Stimulated activated CD8-positive, alpha-beta memory T cell treated with anti-CD3 and anti-CD28 coated beads, Interleukin-7, amount 100 ng/mL, for 24 hours (primary cell): ENCODE measurements around the gene DLG2.
"Not testable (repeated sequence)": the region's sequence is repeated elsewhere in the genome, so short reads cannot be mapped to it uniquely, and the experiment has no call there.

Source experiments
- DNase-seq: peaks from one replicate; pipeline ENCODE4 v3.0.0-alpha.2; 2020; ENCODE audit warnings: low read depth

Gene DLG2

DNA sequence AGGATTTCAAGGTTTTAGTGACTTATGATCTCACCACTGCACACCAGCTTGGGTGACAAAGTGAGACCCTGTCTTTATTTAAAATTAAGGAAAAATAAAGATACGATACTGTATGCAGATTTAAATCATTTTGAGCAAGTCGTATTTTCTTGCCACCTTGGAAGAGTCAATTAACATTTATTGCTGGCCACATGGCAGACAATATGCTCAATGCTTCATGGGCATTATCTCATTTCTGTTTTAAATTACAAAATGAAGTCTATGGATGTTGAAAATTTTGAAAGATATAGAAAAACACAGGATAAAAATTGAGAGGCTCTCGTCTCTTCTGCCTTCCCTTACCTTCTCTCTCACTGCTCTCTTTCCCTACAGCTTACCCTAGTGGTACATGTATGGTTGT lies 1992.0 kb downstream of the DLG2 start:
- DNase-seq = no peak

DNA sequence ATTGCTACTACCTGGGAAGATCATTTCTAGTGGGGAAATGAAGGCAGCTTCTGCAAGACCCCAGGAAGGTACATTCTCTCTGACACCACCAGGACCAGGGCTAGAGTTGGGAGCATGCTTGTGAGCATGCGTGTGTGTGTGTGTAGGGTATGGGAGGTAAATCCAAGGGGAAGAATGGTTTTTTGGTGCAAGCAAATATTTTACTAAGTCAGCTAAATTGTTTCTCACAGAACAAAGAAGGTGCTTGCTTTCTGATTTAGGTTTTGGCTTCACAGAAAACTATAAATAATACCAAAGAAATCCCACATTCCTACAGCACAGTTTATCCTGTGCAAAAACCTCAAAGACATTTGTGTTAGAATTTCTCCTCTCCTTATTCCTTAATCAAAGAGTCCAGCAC lies 1996.9 kb downstream of the DLG2 start:
- no peak for DNase-seq

DNA sequence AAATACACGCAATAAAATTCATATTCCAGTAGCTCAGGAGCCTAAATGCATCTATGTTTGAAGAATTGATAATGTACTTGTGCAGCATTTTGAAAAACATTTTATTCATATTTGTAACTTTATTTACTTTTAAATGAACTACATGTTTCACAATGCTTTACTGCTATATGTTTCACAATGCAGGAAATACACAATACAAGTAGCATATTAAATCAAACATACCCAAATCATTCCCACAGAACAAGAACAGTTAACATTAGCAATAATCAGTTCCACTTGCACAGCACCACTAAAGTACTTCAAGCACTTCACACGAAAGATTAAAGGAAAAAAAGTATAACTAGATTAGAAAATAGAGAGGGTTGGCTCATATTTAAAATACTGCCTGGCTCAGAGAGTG lies 1997.4 kb downstream of the DLG2 start:
- no peak for DNase-seq

GRCh38 chr11:83628622-83629355 lies 1998.4 kb downstream of the DLG2 start:
- DNase-seq = no peak

- DNase-seq = no peak
Observed at GRCh38 chr11:83625336-83625735, 2001.8 kb downstream of the DLG2 start.

- DNase-seq = no peak
Observed at GRCh38 chr11:83617671-83618070, 2009.5 kb downstream of the DLG2 start.

GRCh38 chr11:83613767-83614121 lies 2013.4 kb downstream of the DLG2 start:
- DNase-seq = no peak

DNA sequence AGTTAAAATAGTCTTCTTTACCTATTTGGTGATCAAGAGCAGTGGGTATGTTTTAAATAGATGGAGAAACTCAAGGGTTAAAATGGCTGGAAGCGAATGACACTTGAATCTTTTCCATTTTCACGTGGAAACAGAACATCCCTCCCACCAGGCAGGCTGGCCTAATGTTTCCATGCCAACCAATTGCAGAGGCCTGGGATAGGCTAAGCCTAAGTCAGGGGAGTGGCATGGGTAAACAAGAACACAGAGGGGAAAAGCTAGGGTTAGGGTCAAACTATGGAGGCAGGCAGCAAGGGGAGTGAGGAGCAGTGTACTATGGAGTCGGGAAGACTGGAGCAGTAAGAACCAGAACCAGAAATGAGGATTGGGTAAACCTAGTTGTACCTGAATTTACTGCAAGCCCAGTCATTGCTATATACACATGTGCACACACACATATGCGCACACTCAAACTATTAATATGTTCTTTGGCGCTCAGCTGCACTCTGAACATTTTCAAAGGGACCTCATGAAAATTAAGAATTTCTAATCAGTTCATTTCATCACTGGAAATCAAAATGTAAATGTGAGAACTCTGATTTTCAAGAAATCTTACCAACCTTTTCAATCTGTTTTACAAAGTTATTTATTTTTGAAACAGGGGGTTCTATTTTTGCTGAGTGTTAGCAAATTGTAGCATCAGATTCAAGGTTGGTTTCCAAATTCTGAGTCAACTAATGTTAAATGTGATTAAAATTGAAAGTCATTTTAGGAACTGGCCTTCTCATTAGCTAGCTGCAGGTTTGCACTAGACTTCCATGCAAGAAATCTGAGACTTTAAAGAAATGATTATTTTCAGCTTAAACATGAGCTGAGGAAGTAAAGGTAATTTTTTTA lies 2014.0 kb downstream of the DLG2 start:
- DNase-seq = no peak

DNA sequence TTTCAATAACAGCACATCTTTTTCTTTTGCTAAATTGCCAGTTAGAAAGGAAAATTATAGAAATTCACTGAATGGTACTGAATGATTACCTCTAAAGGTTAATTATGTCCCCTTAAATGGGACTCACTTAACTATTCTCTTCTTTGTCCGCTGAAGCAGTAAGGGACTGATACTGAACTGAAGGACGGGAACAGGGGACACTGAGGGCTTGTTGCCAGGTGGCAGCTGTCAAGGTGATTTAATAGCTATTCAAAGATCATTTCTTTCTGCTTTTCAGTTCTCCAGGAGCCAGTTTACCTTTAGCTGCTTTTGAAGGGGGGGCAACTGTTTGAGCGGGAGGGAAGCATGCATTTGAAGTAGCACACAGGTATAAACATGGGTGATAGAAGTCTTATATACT lies 2015.5 kb downstream of the DLG2 start:
- DNase-seq = no peak

DNA sequence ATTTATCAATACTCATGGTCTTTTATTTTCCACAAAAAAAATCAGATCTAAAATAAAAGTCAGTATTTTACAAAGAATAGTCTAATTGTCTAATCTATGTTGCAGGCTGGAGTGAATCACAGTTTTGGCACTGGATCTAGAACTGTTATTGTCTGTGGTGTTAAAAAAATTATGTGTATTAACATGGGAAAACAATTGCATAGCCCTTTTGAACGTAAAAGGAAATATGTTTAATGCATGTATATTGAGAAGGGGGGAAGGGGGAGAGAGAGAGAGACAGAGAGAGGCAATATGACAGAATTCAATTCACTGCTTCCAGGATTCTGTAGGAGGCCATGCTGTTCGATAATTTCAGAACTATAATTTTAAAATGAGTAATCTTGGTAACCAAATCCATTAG lies 2016.1 kb downstream of the DLG2 start:
- no peak for DNase-seq

DNA sequence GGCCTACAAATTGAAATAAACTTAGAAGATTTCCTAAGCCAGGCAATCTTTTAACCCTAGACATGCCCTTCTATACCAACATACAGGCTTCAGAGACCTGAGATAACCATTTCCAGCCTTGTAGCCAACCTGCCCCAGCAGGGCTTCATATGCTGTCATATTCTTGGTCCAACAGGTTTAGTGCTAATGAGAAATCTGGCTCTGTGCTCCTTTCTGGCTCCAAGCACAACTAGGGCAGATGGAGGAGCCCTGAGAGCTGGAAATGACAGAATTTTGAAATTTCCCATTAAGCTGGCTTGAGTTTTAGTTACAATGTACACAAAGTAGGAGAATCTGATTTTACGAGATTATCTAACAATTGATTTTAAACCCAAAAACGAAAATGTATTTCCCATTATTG lies 2018.0 kb downstream of the DLG2 start:
- DNase-seq = no peak

DNA sequence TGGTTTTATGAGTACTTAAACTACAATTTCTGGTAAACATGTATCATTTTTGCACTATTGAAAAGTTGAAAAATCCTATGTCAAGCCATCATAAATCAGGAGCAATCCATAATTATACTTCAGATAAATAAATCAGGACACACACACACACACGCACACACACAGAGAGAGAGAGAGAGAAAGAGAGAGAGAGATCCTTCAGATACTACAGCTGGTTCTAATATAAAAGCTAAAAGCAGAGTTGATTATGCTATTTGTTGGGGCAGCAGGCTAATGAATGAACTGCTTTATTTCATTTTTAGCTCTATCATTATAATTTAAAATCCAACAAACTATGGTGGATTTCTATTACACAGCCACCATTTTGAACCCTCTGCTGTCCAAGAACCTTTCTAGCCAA lies 2018.6 kb downstream of the DLG2 start:
- no peak for DNase-seq

GRCh38 chr11:83601914-83602527 lies 2025.1 kb downstream of the DLG2 start:
- no peak for DNase-seq

GRCh38 chr11:83601201-83601913 lies 2025.8 kb downstream of the DLG2 start:
- no peak for DNase-seq

DNA sequence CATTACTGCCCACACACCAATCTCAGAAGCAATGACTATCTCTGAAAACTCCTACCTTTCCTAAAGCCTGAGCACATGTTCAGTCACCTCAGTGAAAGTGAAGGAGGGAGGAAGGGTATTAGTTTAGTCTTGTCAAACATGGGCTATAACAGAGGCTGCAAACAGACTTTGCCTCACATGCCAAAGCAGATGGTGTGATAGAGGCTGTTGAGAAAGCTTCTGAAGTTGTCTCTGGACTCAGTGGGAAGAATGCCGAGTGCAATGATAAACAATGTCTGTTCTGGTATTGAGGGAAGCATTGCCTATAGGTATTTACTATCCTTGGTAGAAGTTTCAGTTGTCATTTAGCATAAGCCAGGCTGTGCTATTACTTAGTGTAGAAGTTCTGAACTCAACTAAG lies 2026.5 kb downstream of the DLG2 start:
- DNase-seq = no peak

DNA sequence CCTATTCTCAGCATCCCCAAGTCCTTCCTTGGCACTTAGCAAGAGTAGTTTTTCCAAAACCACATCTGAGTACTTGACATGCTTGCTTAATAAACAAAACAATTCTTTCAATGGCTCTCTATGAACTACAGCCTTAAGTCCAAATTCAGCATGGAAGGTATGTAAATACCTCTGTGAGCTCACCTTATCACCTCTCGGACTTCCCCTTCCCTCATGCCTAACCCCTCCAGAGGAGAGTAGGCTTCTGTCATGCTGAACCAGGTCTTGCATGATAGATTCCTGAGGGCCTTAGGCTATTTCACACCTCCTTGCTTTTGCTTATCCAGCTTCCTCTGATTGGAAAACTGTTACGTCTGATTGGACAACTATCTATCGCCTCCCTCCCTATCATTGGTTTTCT lies 2028.1 kb downstream of the DLG2 start:
- DNase-seq = no peak

GRCh38 chr11:83587797-83588196 lies 2039.3 kb downstream of the DLG2 start:
- DNase-seq = not testable (repeated sequence)

- no peak for DNase-seq
Observed at GRCh38 chr11:83583757-83584366, 2043.3 kb downstream of the DLG2 start.

DNA sequence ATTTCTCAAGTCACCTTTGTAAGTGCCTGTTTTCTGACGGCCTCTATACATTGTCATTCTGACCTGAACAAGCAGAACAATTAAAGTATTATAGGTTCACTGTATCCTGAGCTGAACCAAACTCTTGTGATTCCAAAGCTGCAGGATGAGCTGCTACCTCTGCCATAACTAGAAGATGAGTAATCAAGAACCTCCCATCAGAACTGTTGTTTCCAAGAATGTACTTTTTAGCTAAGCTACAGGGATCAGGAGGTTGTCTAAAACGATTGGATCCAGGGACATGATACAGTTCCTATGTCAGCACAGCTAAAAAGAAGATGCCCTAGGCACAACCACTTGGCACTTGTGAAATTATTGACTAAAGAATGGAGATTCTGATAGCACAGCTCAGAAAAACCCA lies 2052.6 kb downstream of the DLG2 start:
- no peak for DNase-seq

DNA sequence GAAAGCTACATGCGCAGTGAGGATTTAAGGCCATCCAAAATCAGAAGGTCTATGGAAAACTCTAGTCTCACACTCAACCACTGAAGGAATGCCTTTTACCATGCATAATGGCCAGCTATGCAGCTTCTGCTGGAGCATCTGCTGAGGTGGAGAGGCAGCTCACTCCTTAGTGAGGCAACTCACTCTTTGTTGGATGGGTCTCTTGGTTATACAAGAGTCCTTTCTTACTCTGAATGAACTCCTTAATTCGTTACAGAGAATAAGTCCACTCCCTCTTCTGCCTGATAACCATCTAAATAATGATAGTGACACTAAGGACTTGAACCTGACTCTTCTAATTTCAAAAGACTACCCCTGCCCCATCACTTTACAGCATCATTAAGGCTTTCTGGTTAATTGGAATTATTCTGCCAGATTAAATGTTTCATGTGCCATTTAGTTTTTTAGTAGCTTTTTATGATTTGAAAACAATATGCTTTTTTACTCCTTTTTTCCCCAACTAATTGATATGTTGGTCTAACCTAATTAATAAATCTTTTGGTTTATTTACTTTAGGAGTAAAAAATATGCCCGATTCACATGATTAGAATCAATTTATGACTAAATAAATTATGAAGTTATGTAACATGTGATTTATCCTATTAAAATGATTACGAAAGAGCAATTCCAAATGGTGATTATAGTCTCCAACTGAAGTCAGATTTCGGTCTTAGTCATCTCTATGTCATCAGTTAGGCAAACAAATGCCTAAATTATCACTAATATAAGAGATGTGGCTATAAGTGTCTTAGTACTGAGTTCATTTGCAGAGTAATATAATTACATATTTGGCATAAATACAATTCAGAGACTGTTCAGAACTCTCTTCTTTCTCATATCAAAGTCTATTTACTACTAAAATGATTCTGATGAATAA lies 2054.3 kb downstream of the DLG2 start:
- DNase-seq = no peak

- no peak for DNase-seq
Observed at GRCh38 chr11:83571302-83571701, 2055.8 kb downstream of the DLG2 start.
